GM06990 (cell line): Measurements from ENCODE around the gene UBXN6.

Experiments
- DNase-seq: peaks from one replicate; pipeline ENCODE4 v3.0.0-alpha.2; 2011; ENCODE audit not compliant: insufficient read length; ENCODE audit errors: extremely low read depth
- H3K27me3 ChIP-seq: replicated peaks from 2 replicates; pipeline ENCODE4 v1.6.0; 2011; ENCODE audit warnings: low read length; ENCODE audit not compliant: control insufficient read depth, insufficient read depth
- H3K36me3 ChIP-seq: 2 replicates; pipeline ENCODE4 v1.5.1; 2011; ENCODE audit warnings: low read length; ENCODE audit not compliant: control insufficient read depth, insufficient read depth
- H3K4me3 ChIP-seq: replicated peaks from 2 replicates; pipeline ENCODE4 v1.5.1; 2011; ENCODE audit warnings: low read depth, mild to moderate bottlenecking, control low read depth, low read length
- CTCF ChIP-seq: IDR thresholded peaks from 2 replicates; pipeline ENCODE4 v1.5.1; 2011; ENCODE audit warnings: low read length, control low read depth, mild to moderate bottlenecking, inconsistent platforms; ENCODE audit not compliant: insufficient read depth, poor library complexity, severe bottlenecking

Gene UBXN6

GRCh38 chr19:4436231-4436630, 21.4 kb downstream of the UBXN6 start:
- Histone ChIP-seq H3K36me3 (peaks cover 20% of the 10 kb centered on the region), H3K4me3 (no peak overlapping the region), H3K27me3 (no peaks in the 10 kb centered on the region)
- no peak for DNase-seq
- TF ChIP-seq CTCF, result no peak

- peaks cover 24% of the 10 kb centered on the region for H3K36me3 ChIP-seq
- no peak for TF ChIP-seq CTCF
- H3K4me3 ChIP-seq, result no peak overlapping the region
- DNase-seq, result no peak
- no peaks in the 10 kb centered on the region for H3K27me3 ChIP-seq
Measured at GRCh38 chr19:4434391-4434790, 23.2 kb downstream of the UBXN6 start.

GRCh38 chr19:4432918-4433506, 24.6 kb downstream of the UBXN6 start:
- H3K27me3 ChIP-seq, result no peaks in the 10 kb centered on the region
- TF ChIP-seq CTCF, result no peak
- DNase-seq, result no peak
- H3K4me3 ChIP-seq, result no peak overlapping the region
- peaks cover 29% of the 10 kb centered on the region for H3K36me3 ChIP-seq

GRCh38 chr19:4431808-4432674, 25.6 kb downstream of the UBXN6 start:
- H3K27me3 ChIP-seq, result no peaks in the 10 kb centered on the region
- no peak overlapping the region for H3K4me3 ChIP-seq
- no peak for TF ChIP-seq CTCF
- DNase-seq, result no peak
- H3K36me3 ChIP-seq, result peaks cover 27% of the 10 kb centered on the region

GRCh38 chr19:4431296-4431695, 26.3 kb downstream of the UBXN6 start:
- no peak for DNase-seq
- H3K4me3 ChIP-seq, result no peak overlapping the region
- peaks cover 24% of the 10 kb centered on the region for H3K36me3 ChIP-seq
- no peaks in the 10 kb centered on the region for H3K27me3 ChIP-seq
- TF ChIP-seq CTCF, result no peak

- Histone ChIP-seq H3K36me3 (peaks cover 24% of the 10 kb centered on the region), H3K4me3 (no peak overlapping the region), H3K27me3 (no peaks in the 10 kb centered on the region)
- TF ChIP-seq CTCF, result no peak
- DNase-seq, result no peak
Measured at GRCh38 chr19:4430760-4431159, 26.8 kb downstream of the UBXN6 start.
